Osteoblast (primary cell): ENCODE data around the gene DHFR2. TPM values are rescaled to one million over a fixed set of nuclear protein-coding genes. Genes with fewer than 3 reads are reported as not detected.
A peak's percentile ranks its signal among the peaks of the same experiment; 100 is the strongest.

Experiments used
- DNase-seq: peaks from one replicate; pipeline ENCODE4 v3.0.0; 2011; ENCODE audit warnings: low spot score, mixed read lengths; ENCODE audit not compliant: insufficient read length; ENCODE audit errors: missing footprints
- H2AFZ ChIP-seq: 2 replicates; pipeline ENCODE4 v1.6.0; 2011; ENCODE audit warnings: mild to moderate bottlenecking, low read length
- H3K27ac ChIP-seq: 2 replicates; pipeline ENCODE4 v1.5.1; 2011; ENCODE audit warnings: mild to moderate bottlenecking, low read depth, low read length, moderate library complexity
- H3K27me3 ChIP-seq: 2 replicates; pipeline ENCODE4 v1.6.0; 2012; ENCODE audit warnings: mild to moderate bottlenecking, control low read depth, inconsistent platforms, low read length, moderate library complexity; ENCODE audit not compliant: insufficient read depth
- H3K36me3 ChIP-seq: 2 replicates; pipeline ENCODE4 v1.5.1; 2011; ENCODE audit warnings: mild to moderate bottlenecking, low read length, control low read depth, moderate library complexity; ENCODE audit not compliant: insufficient read depth
- H3K4me1 ChIP-seq: 2 replicates; pipeline ENCODE4 v1.5.1; 2011; ENCODE audit warnings: mild to moderate bottlenecking, low read length, control low read depth, moderate library complexity; ENCODE audit not compliant: insufficient read depth
- H3K4me2 ChIP-seq: 2 replicates; pipeline ENCODE4 v1.6.0; 2011; ENCODE audit warnings: mild to moderate bottlenecking, low read length; ENCODE audit not compliant: insufficient read depth
- H3K4me3 ChIP-seq: fragments of 200-600 bp; sonication (generic); 3 replicates; pipeline ENCODE4 v1.5.1; 2012; ENCODE audit warnings: mild to moderate bottlenecking, low read length, inconsistent platforms; ENCODE audit not compliant: insufficient read depth
- H3K79me2 ChIP-seq: 2 replicates; pipeline ENCODE4 v1.6.0; 2012; ENCODE audit warnings: mild to moderate bottlenecking, low read length, control low read depth, inconsistent platforms; ENCODE audit not compliant: insufficient read depth
- H3K9me3 ChIP-seq: 2 replicates; pipeline ENCODE4 v1.5.1; 2011; ENCODE audit warnings: low read depth, low read length, control low read depth
- H4K20me1 ChIP-seq: 2 replicates; pipeline ENCODE4 v1.6.0; 2012; ENCODE audit warnings: mild to moderate bottlenecking, low read length, control low read depth; ENCODE audit not compliant: insufficient read depth
- CTCF ChIP-seq: IDR thresholded peaks from 2 replicates; pipeline ENCODE4 v1.5.1; 2011; ENCODE audit warnings: mild to moderate bottlenecking, low read depth, low read length, moderate library complexity; ENCODE audit errors: extremely low read depth
- total RNA-seq: library from RNA; depleted of rRNA; stranded (reverse); fragments of >200 nt; gene quantifications from 2 replicates; pipeline ENCODE4 v1.2.3, GENCODE V29; 2012

DHFR2 gene
- total RNA-seq, 1 donor = 4.7 TPM

GRCh38 chr3:94071713-94072284 lies 9.1 kb upstream of the DHFR2 start:
- H3K4me1 ChIP-seq = peaks cover 8% of the 10 kb centered on the region
- H3K36me3 ChIP-seq = no peaks in the 10 kb centered on the region
- no peak for TF ChIP-seq CTCF
- H3K27ac ChIP-seq = no peak overlapping the region
- no peak overlapping the region for H3K4me2 ChIP-seq
- no peaks in the 10 kb centered on the region for H3K9me3 ChIP-seq
- no peak overlapping the region for H2AFZ ChIP-seq
- no peak for DNase-seq
- H3K27me3 ChIP-seq = no peaks in the 10 kb centered on the region
- no peak overlapping the region for H3K4me3 ChIP-seq
- H3K79me2 ChIP-seq = peaks cover 18% of the 10 kb centered on the region
- no peaks in the 10 kb centered on the region for H4K20me1 ChIP-seq

GRCh38 chr3:94070341-94070911 lies 7.7 kb upstream of the DHFR2 start:
- H3K4me1 ChIP-seq = peaks cover 4% of the 10 kb centered on the region
- DNase-seq = no peak
- no peak for TF ChIP-seq CTCF

GRCh38 chr3:94069194-94069813 lies 6.6 kb upstream of the DHFR2 start:
- H3K9me3 ChIP-seq = no peaks in the 10 kb centered on the region
- peak; percentile 27 for DNase-seq
- H3K36me3 ChIP-seq = no peaks in the 10 kb centered on the region
- no peaks in the 10 kb centered on the region for H4K20me1 ChIP-seq
- H3K4me1 ChIP-seq = peaks cover 7% of the 10 kb centered on the region
- peak overlapping the region; percentile 29 for H3K4me3 ChIP-seq
- peak overlapping the region; percentile 21 for H3K27ac ChIP-seq
- no peaks in the 10 kb centered on the region for H3K27me3 ChIP-seq
- peaks cover 23% of the 10 kb centered on the region for H3K79me2 ChIP-seq
- peak overlapping the region; percentile 75 for H2AFZ ChIP-seq
- peak overlapping the region; percentile 71 for H3K4me2 ChIP-seq
- TF ChIP-seq CTCF = peak; percentile 59

More at GRCh38 chr3:94070341-94070911, 7.7 kb upstream of the DHFR2 start:
- H3K79me2 ChIP-seq = peaks cover 14% of the 10 kb centered on the region
- H2AFZ ChIP-seq = no peak overlapping the region
- no peaks in the 10 kb centered on the region for H3K36me3 ChIP-seq
- H3K27ac ChIP-seq = no peak overlapping the region
- no peaks in the 10 kb centered on the region for H3K27me3 ChIP-seq
- H4K20me1 ChIP-seq = no peaks in the 10 kb centered on the region
- H3K4me3 ChIP-seq = no peak overlapping the region
- H3K9me3 ChIP-seq = no peaks in the 10 kb centered on the region
- H3K4me2 ChIP-seq = no peak overlapping the region
